ENCODE data around the gene C2CD4A. TPM values are rescaled to one million over a fixed set of nuclear protein-coding genes. Genes with fewer than 3 reads are reported as not detected.

The C2CD4A gene
- total and polyA plus RNA-seq, 10 of the 15 experiments (the other 5 are each of a cell fraction or from before 2014, with no cell fraction given), result not detected

DNA sequence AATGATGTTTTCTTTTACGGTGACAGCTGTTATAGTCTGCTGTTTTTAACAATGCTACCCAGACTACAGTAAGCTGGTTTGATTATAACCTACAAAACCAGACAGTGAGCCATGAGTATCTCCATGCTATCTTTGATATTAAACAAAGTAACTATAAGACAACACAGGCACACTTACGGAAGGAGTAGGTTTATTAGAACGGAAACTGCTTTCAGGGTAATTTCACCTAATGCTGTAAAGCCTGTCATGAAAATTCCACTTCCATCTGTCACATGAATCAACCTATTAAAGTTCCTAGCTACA, 39.6 kb upstream of the C2CD4A start (continued):
- peak; percentile 31; the same call in 1 of the 2 replicates for TF ChIP-seq BCLAF1 (IDR thresholded peaks at IDR 0.05)
- TF ChIP-seq WRNIP1 (IDR thresholded peaks at IDR 0.05; ENCODE audit: borderline replicate concordance, low read depth, low read length), result no peak
- no peak for TF ChIP-seq ZSCAN29 (IDR thresholded peaks at IDR 0.05)
- TF ChIP-seq ZNF207 (IDR thresholded peaks at IDR 0.05; ENCODE audit: borderline replicate concordance), result no peak
- TF ChIP-seq NKRF (conservative IDR thresholded peaks at IDR 0.05), result no peak

DNA sequence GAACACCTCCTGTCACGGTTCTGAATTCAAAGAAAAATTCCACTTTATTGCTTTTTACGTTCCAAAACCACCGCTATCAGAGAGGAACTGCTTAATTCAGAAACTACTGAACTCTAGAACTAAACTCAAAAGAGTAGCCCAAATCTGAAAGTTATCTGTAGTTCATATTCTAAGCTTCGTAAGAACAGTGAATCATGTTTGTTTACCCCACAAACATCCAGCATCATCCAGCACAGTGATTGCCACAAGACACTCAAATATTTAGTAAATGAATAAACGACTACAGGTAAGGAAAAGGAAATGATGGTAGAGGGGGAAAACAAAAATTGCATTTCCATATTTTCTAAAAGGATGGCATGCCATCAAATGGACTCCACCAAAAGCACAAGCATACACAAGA, 38.9 kb upstream of the C2CD4A start:
- peaks cover 0 to 7% of the 10 kb centered on the region in 2 experiments; a peak in 1 of 4 replicates for H3K36me3 ChIP-seq (ENCODE audit: control insufficient read depth in 2 of 2, insufficient read depth in 2 of 2, low read length in 1 of 2)
- TF ChIP-seq SP1 (IDR thresholded peaks at IDR 0.05; ENCODE audit: low read depth, low read length) (no peak), NFYA (IDR thresholded peaks at IDR 0.05; ENCODE audit: borderline replicate concordance, low read depth, low read length) (no peak), SPI1 (IDR thresholded peaks at IDR 0.05; ENCODE audit: borderline replicate concordance, insufficient read depth, low read depth, low read length) (0 out of 2 replicates have a peak, but pooled peaks have one; percentile 15)
- H3K4me1 ChIP-seq (ENCODE audit: control insufficient read depth, insufficient read depth, low read length), result peaks cover 21% of the 10 kb centered on the region; the same call in 1 of the 2 replicates
- in situ Hi-C loops (cut with MboI), result no loop called here
- no TSS peak for BruUV-seq (replicated peaks)
- ChIA-PET RAD21 (ENCODE audit: unreplicated experiment) (interaction anchor here (3.3 kb wide), 1 partner anchor 32 kb away, joined by 14 read pairs; the partner anchor contains the start of gene VPS13C), POLR2A (interaction anchor here (1.3 kb wide), 1 partner anchor 38 kb away, joined by 4 read pairs; the partner anchor contains the start of gene C2CD4A), CTCF (interaction anchor here (0.6 to 2.0 kb wide), 5 partner anchors 25 to 968 kb away, joined by 3 to 13 read pairs (median 3); partner anchors contain the start of gene VPS13C), SMC1A (ENCODE audit: uncharacterized antibody, unreplicated experiment) (interaction anchor here (0.6 to 3.4 kb wide), 8 partner anchors 13 to 149 kb away, joined by 3 to 20 read pairs (median 4); partner anchors contain the start of gene VPS13C)
- FAIRE-seq (no peak), ATAC-seq (peak; percentile 19; the same call in 1 of the 3 replicates), DNase-seq (ENCODE audit: low read depth, low spot score) (no peak)
- no peaks in the 10 kb centered on the region for H3K27me3 ChIP-seq (replicated peaks in 1 of 2; ENCODE audit: control insufficient read depth in 2 of 2, insufficient read depth in 2 of 2, low read length in 1 of 2)
- H3K9ac ChIP-seq (ENCODE audit: control insufficient read depth, insufficient read depth, low read length), result no peak overlapping the region
- no peaks in the 10 kb centered on the region for H4K20me1 ChIP-seq (ENCODE audit: control insufficient read depth, insufficient read depth)
- H3K4me3 ChIP-seq, result peak overlapping the region; percentile 3; the same call in 1 of the 2 replicates
- peak overlapping the region; percentile 39; the same call in 1 of the 2 replicates for H3K4me2 ChIP-seq (ENCODE audit: control insufficient read depth, insufficient read depth)
- no peaks in the 10 kb centered on the region; the same call in 1 of the 2 replicates for H3K79me2 ChIP-seq (ENCODE audit: control insufficient read depth, insufficient read depth, low read length)
- H2AFZ ChIP-seq (ENCODE audit: control insufficient read depth, low read depth, low read length), result peak overlapping the region; percentile 26
- WGBS (ENCODE audit: insufficient coverage, insufficient replicate concordance, low lambda C conversion rate, missing lambda C conversion rate), result 12% methylated on average over 5 of the region's 5 CpGs
- peak overlapping the region; percentile 52; the same call in 1 of the 2 replicates for H3K27ac ChIP-seq (ENCODE audit: control insufficient read depth, insufficient read depth)
- intact Hi-C loops (cut with micrococcal nuclease; ENCODE audit: unreplicated experiment), result no loop called here
- no peaks in the 10 kb centered on the region for H3K9me3 ChIP-seq (replicated peaks; ENCODE audit: control insufficient read depth, insufficient read depth, low read length)

Measured in GM12878 (cell line).